Hepatocyte (in vitro differentiated cells): ENCODE results near the gene DEK. TPM values are rescaled to one million over a fixed set of nuclear protein-coding genes. Genes with fewer than 3 reads are reported as not detected.

Source experiments
- DNase-seq: peaks from one replicate; pipeline ENCODE4 v3.0.0-alpha.2; 2016; ENCODE audit warnings: low spot score
- H2AFZ ChIP-seq: fragments of 200-600 bp; sonication (generic); 2 replicates; pipeline ENCODE4 v1.6.0; 2016; ENCODE audit warnings: antibody characterized with exemption, mild to moderate bottlenecking
- H3K27ac ChIP-seq: fragments of 200-600 bp; sonication (generic); 2 replicates; pipeline ENCODE4 v1.5.1; 2016; ENCODE audit warnings: mild to moderate bottlenecking
- H3K27me3 ChIP-seq: fragments of 200-600 bp; sonication (generic); 2 replicates; pipeline ENCODE4 v1.6.1; 2016
- H3K36me3 ChIP-seq: fragments of 200-600 bp; sonication (generic); replicated peaks from 2 replicates; pipeline ENCODE4 v1.5.1; 2016; ENCODE audit warnings: low read depth; ENCODE audit not compliant: insufficient read depth
- H3K4me1 ChIP-seq: fragments of 200-600 bp; sonication (generic); 2 replicates; pipeline ENCODE4 v1.5.1; 2016; ENCODE audit warnings: mild to moderate bottlenecking, moderate library complexity; ENCODE audit not compliant: insufficient read depth
- H3K4me2 ChIP-seq: fragments of 200-600 bp; sonication (generic); 2 replicates; pipeline ENCODE4 v1.6.0; 2016
- H3K4me3 ChIP-seq: fragments of 200-600 bp; sonication (generic); 2 replicates; pipeline ENCODE4 v1.5.1; 2016; ENCODE audit warnings: mild to moderate bottlenecking
- H3K79me2 ChIP-seq: fragments of 200-600 bp; sonication (generic); 2 replicates; pipeline ENCODE4 v1.6.0; 2017; ENCODE audit warnings: mild to moderate bottlenecking
- H3K9me2 ChIP-seq: fragments of 200-600 bp; sonication (generic); replicated peaks from 2 replicates; pipeline ENCODE4 v1.6.0; 2017; ENCODE audit warnings: mild to moderate bottlenecking; ENCODE audit not compliant: insufficient read depth
- H3K9me3 ChIP-seq: fragments of 200-600 bp; sonication (generic); 2 replicates; pipeline ENCODE4 v1.5.1; 2016; ENCODE audit warnings: low read depth, mild to moderate bottlenecking
- H4K20me1 ChIP-seq: fragments of 200-600 bp; sonication (generic); 2 replicates; pipeline ENCODE4 v1.6.0; 2016; ENCODE audit warnings: mild to moderate bottlenecking; ENCODE audit not compliant: insufficient read depth, poor library complexity, severe bottlenecking
- CTCF ChIP-seq: fragments of 200-600 bp; sonication (generic); IDR thresholded peaks from 2 replicates; pipeline ENCODE4 v1.5.1; 2016; ENCODE audit warnings: antibody characterized with exemption, mild to moderate bottlenecking; ENCODE audit not compliant: poor library complexity
- EZH2 ChIP-seq: fragments of 200-600 bp; sonication (generic); IDR thresholded peaks from 2 replicates; pipeline ENCODE4 v1.6.1; 2016; ENCODE audit warnings: antibody characterized with exemption, mild to moderate bottlenecking, borderline replicate concordance
- EZH2phosphoT487 ChIP-seq: fragments of 200-600 bp; sonication (generic); IDR thresholded peaks from one replicate; pipeline ENCODE4 v1.6.1; 2018; ENCODE audit warnings: antibody characterized with exemption, mild to moderate bottlenecking, low read depth, moderate library complexity; ENCODE audit not compliant: unreplicated experiment, severe bottlenecking
- WGBS: methylation state at CpG from one replicate; pipeline ENCODE4 v1.1.6; 2016; ENCODE audit warnings: low lambda C conversion rate; ENCODE audit errors: missing lambda C conversion rate; 5-methylcytosine and 5-hydroxymethylcytosine counted together
- polyA plus RNA-seq: library from polyadenylated mRNA; unstranded; fragments of >200 nt; fragmentation: Nextera tagmentation; extraction: Ambion mirVana; gene quantifications from 2 replicates; pipeline ENCODE4 v1.2.1, GENCODE V29; 2016
- total RNA-seq: library from RNA; depleted of rRNA; stranded (reverse); fragments of >200 nt; gene quantifications from 2 replicates; pipeline ENCODE4 v1.2.3, GENCODE V29; 2014

Gene DEK
- total and polyA plus RNA-seq, 2 experiments from 2014 or later = 39.9 to 81.3 TPM

GRCh38 chr6:18186033-18186432 is 78.3 kb downstream of the DEK start:
- no peaks in the 10 kb centered on the region for H3K36me3 ChIP-seq
- H3K9me3 ChIP-seq = no peaks in the 10 kb centered on the region
- 57% methylated on average over 2 of the region's 2 CpGs for WGBS
- H3K4me2 ChIP-seq = no peak overlapping the region
- no peak overlapping the region for H2AFZ ChIP-seq
- no peaks in the 10 kb centered on the region for H3K79me2 ChIP-seq
- TF ChIP-seq CTCF = no peak
- TF ChIP-seq EZH2phosphoT487 = no peak
- no peak for TF ChIP-seq EZH2
- H4K20me1 ChIP-seq = no peaks in the 10 kb centered on the region
- H3K4me1 ChIP-seq = no peaks in the 10 kb centered on the region
- H3K9me2 ChIP-seq = no peaks in the 10 kb centered on the region
- H3K4me3 ChIP-seq = no peak overlapping the region
- no peak for DNase-seq
- no peaks in the 10 kb centered on the region for H3K27me3 ChIP-seq
- no peak overlapping the region for H3K27ac ChIP-seq

GRCh38 chr6:18185624-18186023 is 78.7 kb downstream of the DEK start:
- H3K36me3 ChIP-seq = no peaks in the 10 kb centered on the region
- H3K79me2 ChIP-seq = no peaks in the 10 kb centered on the region
- no peaks in the 10 kb centered on the region for H3K27me3 ChIP-seq
- DNase-seq = no peak
- TF ChIP-seq EZH2 = no peak
- no peak for TF ChIP-seq CTCF
- TF ChIP-seq EZH2phosphoT487 = no peak
- H4K20me1 ChIP-seq = no peaks in the 10 kb centered on the region
- no peak overlapping the region for H3K27ac ChIP-seq
- H3K4me1 ChIP-seq = no peaks in the 10 kb centered on the region
- no peaks in the 10 kb centered on the region for H3K9me3 ChIP-seq
- H3K4me2 ChIP-seq = no peak overlapping the region
- 85% methylated on average over 1 of the region's 1 CpG for WGBS
- H3K4me3 ChIP-seq = no peak overlapping the region
- no peaks in the 10 kb centered on the region for H3K9me2 ChIP-seq
- no peak overlapping the region for H2AFZ ChIP-seq

GRCh38 chr6:18183766-18184165 is 80.6 kb downstream of the DEK start:
- no peaks in the 10 kb centered on the region for H3K4me1 ChIP-seq
- no peak overlapping the region for H3K4me2 ChIP-seq
- H3K27ac ChIP-seq = no peak overlapping the region
- H3K79me2 ChIP-seq = no peaks in the 10 kb centered on the region
- 85% methylated on average over 4 of the region's 4 CpGs for WGBS
- H2AFZ ChIP-seq = no peak overlapping the region
- H3K9me3 ChIP-seq = no peaks in the 10 kb centered on the region
- DNase-seq = no peak
- H4K20me1 ChIP-seq = no peaks in the 10 kb centered on the region
- H3K4me3 ChIP-seq = no peak overlapping the region
- H3K36me3 ChIP-seq = no peaks in the 10 kb centered on the region
- H3K27me3 ChIP-seq = no peaks in the 10 kb centered on the region
- H3K9me2 ChIP-seq = no peaks in the 10 kb centered on the region
- TF ChIP-seq EZH2phosphoT487 = no peak

GRCh38 chr6:18182568-18182967 is 81.8 kb downstream of the DEK start:
- H3K79me2 ChIP-seq = no peaks in the 10 kb centered on the region
- no peak overlapping the region for H3K27ac ChIP-seq
- H3K4me1 ChIP-seq = no peaks in the 10 kb centered on the region
- no peaks in the 10 kb centered on the region for H3K9me2 ChIP-seq
- no peak overlapping the region for H3K4me2 ChIP-seq
- WGBS = 94% methylated on average over 4 of the region's 4 CpGs
- H2AFZ ChIP-seq = no peak overlapping the region
- TF ChIP-seq EZH2phosphoT487 (no peak), EZH2 (no peak), CTCF (no peak)
- H3K36me3 ChIP-seq = no peaks in the 10 kb centered on the region
- H3K9me3 ChIP-seq = no peaks in the 10 kb centered on the region
- no peak overlapping the region for H3K4me3 ChIP-seq
- no peaks in the 10 kb centered on the region for H3K27me3 ChIP-seq
- DNase-seq = no peak
- H4K20me1 ChIP-seq = no peaks in the 10 kb centered on the region
